Endothelial cell of umbilical vein (primary cell): Measurements from ENCODE around the gene BOD1L1. TPM values are rescaled to one million over a fixed set of nuclear protein-coding genes. Genes with fewer than 3 reads are reported as not detected.

Experiments
- BruUV-seq: library from RNA; stranded (reverse); fragments of 400-500 nt; replicated peaks from 2 replicates; lab custom pipeline; 2021; lab: Mats Ljungman, UMichigan
- CTCF ChIA-PET: fragments of 300-600, 350-600 bp; sonication (Branson Sonifier 250); formaldehyde crosslinking; loops from one replicate; lab custom pipeline; 2021; ENCODE audit warnings: antibody characterized with exemption, inconsistent platforms; lab: Charles Lee
- POLR2A ChIA-PET: fragments of 300-600, 350-600 bp; sonication (Branson Sonifier 250); formaldehyde crosslinking; loops from one replicate; lab custom pipeline; 2021; ENCODE audit warnings: antibody characterized with exemption, inconsistent platforms; lab: Charles Lee
- DNase-seq: peaks from one replicate; pipeline ENCODE4 v3.0.0-alpha.2; 2011; ENCODE audit warnings: low read depth, low spot score
- FAIRE-seq: peaks from 2 replicates; lab custom pipeline; 2011; peaks lifted over from hg19 to GRCh38; lab: Jason Lieb, UNC
- H2AFZ ChIP-seq: 2 replicates; pipeline ENCODE4 v1.6.0; 2012; ENCODE audit warnings: low read depth, low read length, control low read depth, inconsistent platforms
- H3K27ac ChIP-seq: 2 replicates; pipeline ENCODE4 v1.5.1; 2011; ENCODE audit warnings: low read depth, mild to moderate bottlenecking, control low read depth, low read length, moderate library complexity; ENCODE audit not compliant: insufficient read depth
- H3K27me3 ChIP-seq, 2 experiments: 2 replicates each; pipeline versions ENCODE4 v1.6.0 to v1.6.1; 2011; ENCODE audit warnings: low read length in 2 of 2, mixed read lengths in 1 of 2; ENCODE audit not compliant: control insufficient read depth in 2 of 2, insufficient read depth in 2 of 2
- H3K36me3 ChIP-seq, 2 experiments: 2 replicates in 1 of 2; 3 replicates in 1 of 2; pipeline ENCODE4 v1.5.1; 2011; ENCODE audit warnings: low read length in 2 of 2, mild to moderate bottlenecking in 1 of 2, moderate library complexity in 1 of 2; ENCODE audit not compliant: control insufficient read depth in 2 of 2, insufficient read depth in 2 of 2; ENCODE audit errors: extremely low read depth in 1 of 2
- H3K4me1 ChIP-seq: 3 replicates; pipeline ENCODE4 v1.5.1; 2011; ENCODE audit warnings: mild to moderate bottlenecking, low read length; ENCODE audit not compliant: control insufficient read depth, insufficient read depth; ENCODE audit errors: extremely low read depth
- H3K4me2 ChIP-seq: 2 replicates; pipeline ENCODE4 v1.6.1; 2011; ENCODE audit warnings: low read length, control low read depth, mixed read lengths; ENCODE audit not compliant: insufficient read depth
- H3K4me3 ChIP-seq, 3 experiments: fragments of 200-600 bp in 1 of 3; sonication (generic), shearing (Covaris generic) in 1 of 3; replicated peaks in 1 of 3; 2 replicates each; pipeline ENCODE4 v1.5.1; 2011 to 2016; ENCODE audit warnings: control low read depth in 3 of 3, low read length in 3 of 3, mild to moderate bottlenecking in 2 of 3, inconsistent platforms in 1 of 3, low read depth in 1 of 3, moderate library complexity in 1 of 3; ENCODE audit not compliant: insufficient read depth in 1 of 3
- H3K79me2 ChIP-seq: 2 replicates; pipeline ENCODE4 v1.6.0; 2012; ENCODE audit warnings: low read length, inconsistent platforms; ENCODE audit not compliant: control insufficient read depth, insufficient read depth
- H3K9ac ChIP-seq: replicated peaks from 2 replicates; pipeline ENCODE3; 2011; ENCODE audit warnings: low read length, control low read depth; ENCODE audit not compliant: insufficient read depth; ENCODE audit errors: extremely low read depth
- H3K9me1 ChIP-seq: replicated peaks from 3 replicates; pipeline ENCODE4 v1.6.0; 2011; ENCODE audit warnings: mild to moderate bottlenecking, low read length; ENCODE audit not compliant: control insufficient read depth, insufficient read depth; ENCODE audit errors: extremely low read depth
- H3K9me3 ChIP-seq: replicated peaks from 2 replicates; pipeline ENCODE4 v1.5.1; 2012; ENCODE audit warnings: low read length, inconsistent platforms; ENCODE audit not compliant: control insufficient read depth, insufficient read depth
- H4K20me1 ChIP-seq: replicated peaks from 2 replicates; pipeline ENCODE3; 2011; ENCODE audit warnings: mild to moderate bottlenecking, low read length; ENCODE audit not compliant: control insufficient read depth, insufficient read depth; ENCODE audit errors: extremely low read depth
- EZH2 ChIP-seq: IDR thresholded peaks from 2 replicates; pipeline ENCODE4 v1.6.1; 2012; ENCODE audit warnings: borderline replicate concordance, low read depth, mild to moderate bottlenecking, moderate library complexity, low read length, inconsistent platforms; ENCODE audit not compliant: severe bottlenecking
- FOS ChIP-seq: IDR thresholded peaks from 2 replicates; pipeline ENCODE4 v1.6.1; 2011; ENCODE audit warnings: mild to moderate bottlenecking, low read length, moderate library complexity, borderline replicate concordance; ENCODE audit not compliant: insufficient read depth
- GATA2 ChIP-seq: IDR thresholded peaks from 2 replicates; pipeline ENCODE4 v1.7.0; 2011; ENCODE audit warnings: low read depth, mild to moderate bottlenecking, moderate library complexity, mixed read lengths, low read length; ENCODE audit not compliant: insufficient read length, insufficient read depth
- JUN ChIP-seq: IDR thresholded peaks from 2 replicates; pipeline ENCODE4 v1.6.1; 2011; ENCODE audit warnings: borderline replicate concordance, low read depth; ENCODE audit not compliant: insufficient read length, insufficient read depth
- MYC ChIP-seq: IDR thresholded peaks from one replicate; pipeline ENCODE4 v1.6.1; 2011; ENCODE audit warnings: mild to moderate bottlenecking, low read depth, low read length
- POLR2A ChIP-seq: IDR thresholded peaks from 2 replicates; pipeline ENCODE4 v1.6.1; 2012; ENCODE audit warnings: low read depth, mild to moderate bottlenecking, control low read depth, low read length
- POLR2AphosphoS5 ChIP-seq: IDR thresholded peaks from 2 replicates; pipeline ENCODE4 v1.6.1; 2012; ENCODE audit warnings: low read depth, mild to moderate bottlenecking, control low read depth, low read length, moderate library complexity; ENCODE audit not compliant: insufficient read depth
- dilution Hi-C: fragments of 300-500 bp; cut with MboI; formaldehyde crosslinking; loops from one replicate; pipeline ENCODE4 v1.15.0; 2019; ENCODE audit warnings: low sequenced_read_pairs; ENCODE audit not compliant: extremely low pct_ligation_motif_present
- intact Hi-C: fragments of 100-400 bp; cut with micrococcal nuclease; formaldehyde crosslinking; loops from one replicate; pipeline ENCODE4 v1.10.0; 2022
- polyA plus RNA-seq, 4 experiments: library from polyadenylated mRNA; depleted of rRNA in 3 of 4; stranded (reverse) in 3 of 4; unstranded in 1 of 4; fragments of >200 nt; gene quantifications; 2 replicates each; pipeline versions ENCODE4 v1.2.1 to v1.2.3, GENCODE V29; 2011 to 2012; ENCODE audit warnings: missing spikeins in 1 of 4
- total RNA-seq: library from RNA; stranded (reverse); gene quantifications from 2 replicates; pipeline ENCODE4 v1.2.3, GENCODE V29; 2021
- TF ChIP-seq, protein P1 (sequence below): IDR thresholded peaks from 2 replicates; pipeline ENCODE4 v1.6.1; 2011; ENCODE audit not compliant: insufficient read depth, insufficient read length
- TF ChIP-seq, protein P2 (sequence below), 2 donors: IDR thresholded peaks; 1 replicate in 1 of 2; 2 replicates in 1 of 2; pipeline ENCODE4 v1.5.1; 2011; ENCODE audit warnings: low read length in 2 of 2, mild to moderate bottlenecking in 2 of 2, moderate library complexity in 2 of 2, control low read depth in 1 of 2, inconsistent platforms in 1 of 2, low read depth in 1 of 2; ENCODE audit not compliant: insufficient read depth in 1 of 2; ENCODE audit errors: extremely low read depth in 1 of 2

BOD1L1 gene
- total and polyA plus RNA-seq, 2 donors (not counting 3 experiments of a cell fraction or from before 2014, with no cell fraction given): 5.2 to 31.2 TPM

DNA sequence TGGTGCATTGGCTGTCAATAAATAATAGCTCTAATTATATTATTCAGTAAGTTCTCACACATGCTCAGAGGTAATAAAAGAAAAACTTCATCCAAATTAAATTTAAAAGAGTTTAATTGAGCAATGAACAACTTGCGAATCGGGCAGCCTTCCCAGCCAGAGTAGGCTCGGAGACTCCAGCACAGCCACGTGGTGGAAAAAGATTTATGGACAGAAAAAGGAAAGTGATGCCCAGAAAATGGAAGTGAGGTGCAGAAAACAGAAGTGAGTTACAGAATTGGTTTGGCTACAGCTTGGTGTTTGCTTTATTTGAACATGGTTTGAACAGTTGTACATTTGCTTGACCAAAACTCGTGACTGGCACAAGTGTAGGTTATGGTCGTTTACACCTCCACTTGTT is 13.6 kb upstream of the BOD1L1 start:
- POLR2A ChIA-PET: no interaction called here
- H3K27ac ChIP-seq: no peak overlapping the region

DNA sequence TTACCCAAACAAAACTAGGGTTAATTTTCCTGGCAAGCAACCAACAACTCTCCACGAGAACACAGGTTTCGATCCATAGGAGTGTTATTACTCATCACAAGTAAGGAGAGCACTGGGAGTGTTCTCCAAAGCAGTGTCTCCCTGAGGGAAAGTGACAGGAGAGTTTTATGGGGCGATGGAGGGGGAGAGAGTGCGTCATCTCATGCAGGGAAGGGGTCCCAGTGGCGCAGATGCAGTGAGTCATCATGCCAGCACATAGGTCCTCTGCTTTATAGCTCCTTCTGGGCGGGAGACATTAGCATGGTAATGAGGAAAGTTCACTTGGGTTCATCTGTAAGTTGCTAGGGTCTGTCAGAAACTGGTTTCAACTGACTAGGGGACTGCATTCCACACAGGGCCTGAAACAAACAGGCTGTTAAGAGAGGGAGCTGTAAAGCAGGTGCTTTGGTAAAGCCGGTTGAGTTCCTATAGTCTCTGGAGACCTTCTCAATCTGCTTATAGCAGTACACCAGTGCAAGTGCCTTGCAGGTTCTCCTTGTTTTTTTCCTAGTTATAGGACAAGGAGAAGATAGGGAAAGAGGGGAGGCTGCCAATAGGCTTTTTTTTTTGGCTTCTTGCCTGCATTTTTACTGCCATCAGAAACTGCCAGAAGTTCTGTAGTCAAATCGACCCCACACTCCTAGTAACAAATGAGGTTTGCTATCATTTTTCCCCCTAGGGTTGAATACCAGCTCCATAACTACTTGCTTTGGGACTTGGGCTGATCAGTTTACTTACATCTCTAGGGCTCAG is 12.8 kb upstream of the BOD1L1 start:
- FAIRE-seq (no peak), DNase-seq (no peak)
- no peak for TF ChIP-seq MYC
- TF ChIP-seq EZH2: no peak
- no peak for TF ChIP-seq JUN
- TF ChIP-seq FOS: no peak
- TF ChIP-seq, protein P1, sequence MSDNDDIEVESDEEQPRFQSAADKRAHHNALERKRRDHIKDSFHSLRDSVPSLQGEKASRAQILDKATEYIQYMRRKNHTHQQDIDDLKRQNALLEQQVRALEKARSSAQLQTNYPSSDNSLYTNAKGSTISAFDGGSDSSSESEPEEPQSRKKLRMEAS: no peak
- TF ChIP-seq, protein P2, sequence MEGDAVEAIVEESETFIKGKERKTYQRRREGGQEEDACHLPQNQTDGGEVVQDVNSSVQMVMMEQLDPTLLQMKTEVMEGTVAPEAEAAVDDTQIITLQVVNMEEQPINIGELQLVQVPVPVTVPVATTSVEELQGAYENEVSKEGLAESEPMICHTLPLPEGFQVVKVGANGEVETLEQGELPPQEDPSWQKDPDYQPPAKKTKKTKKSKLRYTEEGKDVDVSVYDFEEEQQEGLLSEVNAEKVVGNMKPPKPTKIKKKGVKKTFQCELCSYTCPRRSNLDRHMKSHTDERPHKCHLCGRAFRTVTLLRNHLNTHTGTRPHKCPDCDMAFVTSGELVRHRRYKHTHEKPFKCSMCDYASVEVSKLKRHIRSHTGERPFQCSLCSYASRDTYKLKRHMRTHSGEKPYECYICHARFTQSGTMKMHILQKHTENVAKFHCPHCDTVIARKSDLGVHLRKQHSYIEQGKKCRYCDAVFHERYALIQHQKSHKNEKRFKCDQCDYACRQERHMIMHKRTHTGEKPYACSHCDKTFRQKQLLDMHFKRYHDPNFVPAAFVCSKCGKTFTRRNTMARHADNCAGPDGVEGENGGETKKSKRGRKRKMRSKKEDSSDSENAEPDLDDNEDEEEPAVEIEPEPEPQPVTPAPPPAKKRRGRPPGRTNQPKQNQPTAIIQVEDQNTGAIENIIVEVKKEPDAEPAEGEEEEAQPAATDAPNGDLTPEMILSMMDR (IDR thresholded peaks at IDR 0.05; ENCODE audit: extremely low read depth in 1 of 2, insufficient read depth in 1 of 2, low read depth in 1 of 2, low read length in 2 of 2): no peak
- no peak for TF ChIP-seq POLR2AphosphoS5
- no peak for TF ChIP-seq POLR2A
- TF ChIP-seq GATA2: no peak
- H3K9ac ChIP-seq: no peak overlapping the region
- H3K4me1 ChIP-seq: no peaks in the 10 kb centered on the region
- H3K27me3 ChIP-seq: peaks cover 0 to 3% of the 10 kb centered on the region in 2 experiments
- ChIA-PET POLR2A (no interaction called here), CTCF (interaction anchor here (1.1 to 3.7 kb wide), 4 partner anchors 11 to 1361 kb away, joined by 3 to 23 read pairs (median 6); no protein-coding TSS in a partner anchor)
- H3K36me3 ChIP-seq: no peaks in the 10 kb centered on the region
- H4K20me1 ChIP-seq: no peaks in the 10 kb centered on the region
- no peak overlapping the region for H3K4me3 ChIP-seq
- H3K4me2 ChIP-seq: no peak overlapping the region
- H3K9me3 ChIP-seq: no peaks in the 10 kb centered on the region
- no peak overlapping the region for H2AFZ ChIP-seq
- no peak overlapping the region for H3K27ac ChIP-seq
- dilution Hi-C loops: loop anchor here (25.0 kb wide), 1 partner anchor 547 kb away; no protein-coding TSS in a partner anchor
- intact Hi-C loops: no loop called here
- BruUV-seq: no TSS peak
- no peaks in the 10 kb centered on the region for H3K9me1 ChIP-seq
- no peaks in the 10 kb centered on the region for H3K79me2 ChIP-seq

More for the DNA sequence above, 13.6 kb upstream of the BOD1L1 start:
- H3K36me3 ChIP-seq: no peaks in the 10 kb centered on the region
- TF ChIP-seq GATA2 (no peak), EZH2 (no peak), POLR2AphosphoS5 (no peak), POLR2A (no peak)
- TF ChIP-seq, protein P1: no peak
- H3K9me1 ChIP-seq: no peaks in the 10 kb centered on the region
- H3K4me3 ChIP-seq: no peak overlapping the region
- FAIRE-seq (no peak), DNase-seq (no peak)
- intact Hi-C loops: no loop called here
- no peaks in the 10 kb centered on the region for H3K79me2 ChIP-seq
- H3K9me3 ChIP-seq: no peaks in the 10 kb centered on the region
- no peak overlapping the region for H2AFZ ChIP-seq
- no TSS peak for BruUV-seq
- no peaks in the 10 kb centered on the region for H3K4me1 ChIP-seq
- H4K20me1 ChIP-seq: no peaks in the 10 kb centered on the region
- H3K9ac ChIP-seq: no peak overlapping the region
- CTCF ChIA-PET: interaction anchor here (1.5 to 3.7 kb wide), 3 partner anchors 12 to 1360 kb away, joined by 3 to 23 read pairs (median 6); no protein-coding TSS in a partner anchor
- no peak overlapping the region for H3K4me2 ChIP-seq
- peaks cover 0 to 3% of the 10 kb centered on the region in 2 experiments for H3K27me3 ChIP-seq
- dilution Hi-C loops: loop anchor here (25.0 kb wide), 1 partner anchor 546 kb away; no protein-coding TSS in a partner anchor
